Parathyroid adenoma (tissue), 2 donors: ENCODE measurements around the gene MORF4L1.
A peak's percentile ranks its signal among the peaks of the same experiment; 100 is the strongest.

ENCODE experiments used
- H2AFZ ChIP-seq: fragments of 300-600 bp; sonication (generic); one replicate; pipeline ENCODE4 v1.7.0; 2017; ENCODE audit warnings: antibody characterized with exemption, mild to moderate bottlenecking
- H3K27ac ChIP-seq: fragments of 300-600 bp; sonication (generic); one replicate; pipeline ENCODE4 v1.7.0; 2017
- H3K27me3 ChIP-seq: fragments of 300-600 bp; sonication (generic); one replicate; pipeline ENCODE4 v1.7.0; 2017; ENCODE audit warnings: low read length; ENCODE audit not compliant: control insufficient read depth, insufficient read depth
- H3K36me3 ChIP-seq: fragments of 300-600 bp; sonication (generic); one replicate; pipeline ENCODE4 v1.7.0; 2017; ENCODE audit warnings: low read length; ENCODE audit not compliant: control insufficient read depth, insufficient read depth
- H3K4me1 ChIP-seq: fragments of 300-600 bp; sonication (generic); one replicate; pipeline ENCODE4 v1.7.0; 2017; ENCODE audit warnings: control low read depth
- H3K4me2 ChIP-seq: fragments of 300-600 bp; sonication (generic); one replicate; pipeline ENCODE4 v1.7.0; 2017; ENCODE audit warnings: low read length
- H3K4me3 ChIP-seq: fragments of 300-600 bp; sonication (generic); one replicate; pipeline ENCODE4 v1.7.0; 2017; ENCODE audit warnings: low read depth, low read length
- H3K79me2 ChIP-seq: fragments of 300-600 bp; sonication (generic); one replicate; pipeline ENCODE4 v1.7.0; 2017; ENCODE audit warnings: control low read depth
- H3K9ac ChIP-seq: fragments of 300-600 bp; sonication (generic); one replicate; pipeline ENCODE4 v1.7.0; 2017; ENCODE audit warnings: mild to moderate bottlenecking
- H3K9me3 ChIP-seq: fragments of 300-600 bp; sonication (generic); one replicate; pipeline ENCODE4 v1.7.0; 2017; ENCODE audit warnings: low read length; ENCODE audit not compliant: control insufficient read depth
- TF ChIP-seq, protein P1 (sequence below): fragments of 300-600 bp; sonication (generic); IDR thresholded peaks from one replicate; pipeline ENCODE4 v1.7.0; 2017; ENCODE audit warnings: antibody characterized with exemption, mild to moderate bottlenecking
- donor health status: primary hyperparathyroidism.

The MORF4L1 gene

DNA sequence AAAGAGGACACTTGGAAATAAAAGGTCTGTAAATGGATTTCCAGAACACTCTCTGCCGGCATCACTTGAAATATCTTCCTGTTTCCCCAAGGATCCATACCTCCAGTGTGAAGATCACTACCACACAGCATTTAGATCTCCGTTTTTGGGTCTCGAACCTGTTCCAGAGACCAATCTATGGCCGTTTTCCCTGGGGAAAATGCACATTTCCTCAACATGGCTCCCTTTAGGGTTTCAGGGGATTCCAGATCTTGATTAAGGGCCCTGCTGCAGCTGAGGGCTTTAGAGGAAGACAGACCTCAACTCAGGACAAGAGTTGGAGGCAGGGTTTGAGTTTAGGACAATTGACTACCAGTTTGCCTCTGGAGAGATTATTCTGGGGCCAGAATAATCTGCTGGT lies 70.1 kb downstream of the MORF4L1 start:
- H3K9me3 ChIP-seq, result no peaks in the 10 kb centered on the region
- H3K4me3 ChIP-seq, result no peak overlapping the region
- H3K27me3 ChIP-seq, result no peaks in the 10 kb centered on the region
- H3K79me2 ChIP-seq, result no peaks in the 10 kb centered on the region
- no peaks in the 10 kb centered on the region for H3K4me1 ChIP-seq
- no peak overlapping the region for H2AFZ ChIP-seq
- TF ChIP-seq, protein P1, sequence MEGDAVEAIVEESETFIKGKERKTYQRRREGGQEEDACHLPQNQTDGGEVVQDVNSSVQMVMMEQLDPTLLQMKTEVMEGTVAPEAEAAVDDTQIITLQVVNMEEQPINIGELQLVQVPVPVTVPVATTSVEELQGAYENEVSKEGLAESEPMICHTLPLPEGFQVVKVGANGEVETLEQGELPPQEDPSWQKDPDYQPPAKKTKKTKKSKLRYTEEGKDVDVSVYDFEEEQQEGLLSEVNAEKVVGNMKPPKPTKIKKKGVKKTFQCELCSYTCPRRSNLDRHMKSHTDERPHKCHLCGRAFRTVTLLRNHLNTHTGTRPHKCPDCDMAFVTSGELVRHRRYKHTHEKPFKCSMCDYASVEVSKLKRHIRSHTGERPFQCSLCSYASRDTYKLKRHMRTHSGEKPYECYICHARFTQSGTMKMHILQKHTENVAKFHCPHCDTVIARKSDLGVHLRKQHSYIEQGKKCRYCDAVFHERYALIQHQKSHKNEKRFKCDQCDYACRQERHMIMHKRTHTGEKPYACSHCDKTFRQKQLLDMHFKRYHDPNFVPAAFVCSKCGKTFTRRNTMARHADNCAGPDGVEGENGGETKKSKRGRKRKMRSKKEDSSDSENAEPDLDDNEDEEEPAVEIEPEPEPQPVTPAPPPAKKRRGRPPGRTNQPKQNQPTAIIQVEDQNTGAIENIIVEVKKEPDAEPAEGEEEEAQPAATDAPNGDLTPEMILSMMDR, result no peak
- H3K9ac ChIP-seq, result no peak overlapping the region
- no peak overlapping the region for H3K4me2 ChIP-seq
- no peaks in the 10 kb centered on the region for H3K36me3 ChIP-seq
- H3K27ac ChIP-seq, result no peak overlapping the region

DNA sequence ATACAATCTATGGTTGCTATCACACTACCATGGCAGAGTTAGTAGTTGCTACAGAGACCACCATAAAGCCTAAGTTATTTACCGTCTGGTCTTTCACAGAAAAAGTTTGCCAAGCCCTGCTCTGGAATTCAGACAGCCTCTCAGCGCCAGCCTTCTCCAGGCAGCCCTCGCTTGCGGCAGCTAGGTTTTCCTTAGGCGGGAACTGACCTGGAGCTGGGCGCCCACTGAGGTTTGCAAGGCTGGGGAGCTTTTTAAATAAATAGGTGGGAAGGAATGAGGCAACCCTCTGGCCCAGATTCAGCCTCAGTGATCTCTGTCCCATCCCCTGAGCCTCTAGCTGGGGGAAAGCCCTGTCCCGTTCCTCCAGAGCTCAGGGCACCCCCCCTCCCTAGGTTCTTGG lies 71.0 kb downstream of the MORF4L1 start:
- Histone ChIP-seq H3K9ac (no peak overlapping the region), H3K4me3 (peak overlapping the region; percentile 63), H3K27ac (no peak overlapping the region), H3K4me1 (no peaks in the 10 kb centered on the region), H2AFZ (no peak overlapping the region), H3K4me2 (peak overlapping the region; percentile 90), H3K79me2 (no peaks in the 10 kb centered on the region), H3K36me3 (no peaks in the 10 kb centered on the region), H3K27me3 (no peaks in the 10 kb centered on the region), H3K9me3 (no peaks in the 10 kb centered on the region)
- TF ChIP-seq, protein P1, result no peak

DNA sequence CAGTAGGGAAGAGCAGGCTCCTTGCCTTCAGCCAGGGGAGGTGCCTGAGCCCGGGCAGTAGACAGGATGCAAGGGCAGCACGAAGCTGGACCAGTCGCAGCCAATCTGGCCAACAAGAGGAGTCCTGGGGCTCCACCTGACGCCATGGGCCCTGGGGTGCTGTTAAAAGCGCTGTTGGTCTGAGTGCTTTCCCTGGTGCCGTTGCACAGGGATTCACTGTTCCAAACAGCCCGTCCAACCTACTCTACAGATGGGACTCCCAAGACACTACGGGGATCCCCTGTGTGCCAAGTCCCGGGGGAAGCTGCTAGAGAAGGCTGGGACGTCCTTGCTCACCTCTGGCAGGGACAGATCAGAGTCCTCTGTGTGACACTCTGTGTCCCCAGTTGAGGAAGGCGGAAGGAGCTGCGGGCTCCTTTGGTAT lies 71.5 kb downstream of the MORF4L1 start:
- no peaks in the 10 kb centered on the region for H3K79me2 ChIP-seq
- peak overlapping the region; percentile 90 for H3K4me2 ChIP-seq
- peak overlapping the region; percentile 83 for H2AFZ ChIP-seq
- no peaks in the 10 kb centered on the region for H3K4me1 ChIP-seq
- TF ChIP-seq, protein P1, result no peak
- H3K27me3 ChIP-seq, result no peaks in the 10 kb centered on the region
- H3K9ac ChIP-seq, result no peak overlapping the region
- peak overlapping the region; percentile 59 for H3K27ac ChIP-seq
- peak overlapping the region; percentile 63 for H3K4me3 ChIP-seq
- H3K36me3 ChIP-seq, result no peaks in the 10 kb centered on the region
- H3K9me3 ChIP-seq, result no peaks in the 10 kb centered on the region

DNA sequence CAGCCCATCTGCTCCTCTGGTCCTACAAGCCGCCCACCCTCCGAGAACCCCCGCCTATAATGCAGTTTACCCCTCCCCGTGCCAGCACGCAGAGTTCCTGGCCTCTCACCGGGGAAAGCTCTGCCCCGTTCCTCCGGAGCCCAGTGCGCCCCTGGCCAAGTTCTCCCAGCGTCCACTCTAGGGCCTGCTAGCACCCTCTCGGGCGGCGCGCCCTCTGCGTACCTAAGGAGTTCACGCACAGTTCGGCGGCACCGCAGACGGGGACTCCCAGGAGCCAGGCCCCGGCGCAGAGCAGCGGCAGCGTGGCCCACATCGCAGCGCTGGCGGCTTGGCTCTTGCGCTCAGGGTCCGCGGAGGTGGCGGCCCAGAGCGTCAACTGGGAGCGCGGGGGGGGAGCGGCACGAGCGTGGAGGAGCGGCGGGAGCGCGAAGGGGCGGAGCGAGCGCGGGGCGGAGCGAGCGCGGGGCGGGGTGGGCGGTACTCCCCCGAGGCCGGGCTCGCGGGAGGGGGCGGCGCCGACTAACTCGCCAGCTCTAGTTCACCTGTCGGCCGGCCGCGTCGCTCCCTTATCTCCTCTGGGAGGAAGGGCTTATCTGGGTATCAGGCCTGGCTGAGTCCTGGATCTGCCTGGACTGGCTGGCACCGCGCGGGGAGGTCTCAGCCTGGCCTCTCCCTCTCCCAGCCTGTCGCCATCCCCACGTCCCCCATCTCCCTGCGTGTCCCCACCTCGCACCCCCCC lies 72.1 kb downstream of the MORF4L1 start, which contains the start of gene CTSH:
Gene CTSH, minus strand, starts transcription at position 378 of the 739 bp plus-strand sequence. Its CDS starts 65 bp downstream, at position 313.
- H3K79me2 ChIP-seq, result no peaks in the 10 kb centered on the region
- H3K4me1 ChIP-seq, result no peaks in the 10 kb centered on the region
- no peaks in the 10 kb centered on the region for H3K27me3 ChIP-seq
- H3K27ac ChIP-seq, result peak within 1 kb of the TSS; percentile 59
- no peaks in the 10 kb centered on the region for H3K9me3 ChIP-seq
- peak within 1 kb of the TSS; percentile 83 for H2AFZ ChIP-seq
- peak within 1 kb of the TSS; percentile 90 for H3K4me2 ChIP-seq
- TF ChIP-seq, protein P1, result no peak
- H3K36me3 ChIP-seq, result no peaks in the 10 kb centered on the region
- peak within 1 kb of the TSS; percentile 63 for H3K4me3 ChIP-seq
- H3K9ac ChIP-seq, result no peak within 1 kb of the TSS

DNA sequence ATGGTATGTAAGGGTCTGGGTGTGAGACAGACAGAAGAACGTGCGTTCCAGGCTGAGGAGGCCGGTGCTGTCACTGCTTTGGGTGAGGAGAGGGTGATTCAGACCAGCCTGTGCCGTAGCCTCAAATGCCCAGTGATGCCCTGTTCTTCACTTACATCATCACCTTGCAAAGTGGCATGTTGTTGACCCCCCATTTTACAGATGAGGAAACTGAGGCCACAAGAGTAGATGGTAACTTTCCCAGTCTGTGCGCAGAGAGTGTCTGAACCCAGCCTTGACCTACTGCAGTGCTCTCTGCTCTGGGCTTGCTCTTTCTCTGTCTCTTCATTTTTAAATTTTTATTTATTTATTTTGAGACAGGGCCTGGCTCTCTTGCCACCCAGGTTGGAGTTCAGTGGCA lies 73.8 kb downstream of the MORF4L1 start:
- H2AFZ ChIP-seq, result no peak overlapping the region
- no peaks in the 10 kb centered on the region for H3K27me3 ChIP-seq
- no peaks in the 10 kb centered on the region for H3K79me2 ChIP-seq
- H3K27ac ChIP-seq, result no peak overlapping the region
- no peak overlapping the region for H3K9ac ChIP-seq
- H3K9me3 ChIP-seq, result no peaks in the 10 kb centered on the region
- H3K4me3 ChIP-seq, result no peak overlapping the region
- TF ChIP-seq, protein P1, result no peak
- no peaks in the 10 kb centered on the region for H3K36me3 ChIP-seq
- H3K4me1 ChIP-seq, result no peaks in the 10 kb centered on the region
- no peak overlapping the region for H3K4me2 ChIP-seq
